GM19467 (cell line): ENCODE measurements around the gene BARX2.
"Not testable (repeated sequence)": the region's sequence is repeated elsewhere in the genome, so short reads cannot be mapped to it uniquely, and the experiment has no call there.

Experiments used
- ATAC-seq: cut with Tn5 transposase; IDR thresholded peaks from one replicate; pipeline ENCODE4 v1.9.1; 2021; ENCODE audit warnings: mild to moderate bottlenecking, moderate library complexity; ENCODE audit not compliant: unreplicated experiment

The BARX2 gene

GRCh38 chr11:129375751-129376657 is at the start of gene BARX2:
Gene BARX2 (plus strand): TSS chr11:129375848. CDS start chr11:129376036, 188 bp downstream.
- no peak for ATAC-seq

- no peak for ATAC-seq
Observed at GRCh38 chr11:129326921-129327320, 48.7 kb upstream of the BARX2 start.

GRCh38 chr11:129327708-129328107 is 47.9 kb upstream of the BARX2 start:
- not testable (repeated sequence) for ATAC-seq

GRCh38 chr11:129328756-129329155 is 46.9 kb upstream of the BARX2 start:
- ATAC-seq = no peak

GRCh38 chr11:129331217-129331616 is 44.4 kb upstream of the BARX2 start:
- no peak for ATAC-seq

GRCh38 chr11:129331871-129332274 is 43.8 kb upstream of the BARX2 start:
- peak; percentile 96 for ATAC-seq

- no peak for ATAC-seq
Observed at GRCh38 chr11:129333873-129334272, 41.8 kb upstream of the BARX2 start.

GRCh38 chr11:129344301-129344940 is 31.2 kb upstream of the BARX2 start:
- ATAC-seq = not testable (repeated sequence)

GRCh38 chr11:129346916-129347315 is 28.7 kb upstream of the BARX2 start:
- no peak for ATAC-seq

GRCh38 chr11:129348813-129349212 is 26.8 kb upstream of the BARX2 start:
- no peak for ATAC-seq

GRCh38 chr11:129352676-129353075 is 23.0 kb upstream of the BARX2 start:
- ATAC-seq = no peak

- no peak for ATAC-seq
Observed at GRCh38 chr11:129354691-129355090, 21.0 kb upstream of the BARX2 start.

- no peak for ATAC-seq
Observed at GRCh38 chr11:129359748-129360147, 15.9 kb upstream of the BARX2 start.

- ATAC-seq = peak; percentile 100
Observed at GRCh38 chr11:129364143-129364654, 11.4 kb upstream of the BARX2 start.

- no peak for ATAC-seq
Observed at GRCh38 chr11:129365816-129366215, 9.8 kb upstream of the BARX2 start.

- ATAC-seq = no peak
Observed at GRCh38 chr11:129366737-129367597, 8.7 kb upstream of the BARX2 start.

- ATAC-seq = no peak
Observed at GRCh38 chr11:129368889-129369672, 6.6 kb upstream of the BARX2 start.

GRCh38 chr11:129370715-129371114 is 4.9 kb upstream of the BARX2 start:
- no peak for ATAC-seq

- no peak for ATAC-seq
Observed at GRCh38 chr11:129372609-129373488, 2.8 kb upstream of the BARX2 start.
